NCI-H774 (cell line): ENCODE data around the gene MAP2K5.

Experiments
- DNase-seq: peaks from one replicate; lab custom pipeline; 2025; lab: John Stamatoyannopoulos, UW

MAP2K5 gene

DNA sequence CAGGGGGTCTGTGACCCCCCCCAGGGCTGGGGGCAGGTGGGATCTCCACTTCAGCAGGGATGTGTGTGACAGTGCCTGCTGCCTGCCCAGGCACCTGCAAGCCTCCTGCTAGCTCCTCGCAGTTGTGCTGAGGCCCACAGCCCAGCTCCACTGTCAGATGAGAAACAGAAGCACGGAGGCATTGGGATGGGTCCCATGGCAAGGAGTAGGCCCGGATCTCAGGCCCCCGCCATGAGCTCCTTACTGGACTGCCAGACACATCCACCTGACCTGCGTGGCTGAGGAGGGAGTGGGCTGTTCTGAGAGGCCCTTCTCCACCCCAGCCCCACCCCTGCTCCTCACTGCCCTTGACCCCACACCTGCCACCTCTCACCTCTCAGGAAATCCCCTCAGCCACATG is 264.6 kb downstream of the MAP2K5 start:
- DNase-seq = no peak

DNA sequence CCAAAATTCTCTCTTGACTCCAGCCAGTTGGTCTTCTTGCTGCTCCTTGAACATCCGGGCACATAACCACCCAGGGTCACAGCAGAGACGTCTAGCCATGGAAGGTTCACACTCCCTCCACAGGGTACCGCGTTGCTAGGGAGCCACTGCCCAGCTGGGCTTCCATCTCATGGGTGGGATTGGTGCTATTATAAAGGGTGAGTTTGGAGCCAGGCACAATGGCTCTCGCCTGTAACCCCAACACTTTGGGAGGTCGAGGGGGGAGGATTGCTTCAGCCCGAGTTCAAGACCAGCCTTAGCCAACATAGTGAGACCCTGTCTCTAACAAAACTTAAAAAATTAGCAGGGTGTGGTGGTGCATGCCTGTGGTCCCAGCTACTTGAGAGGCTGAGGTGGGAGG is 265.3 kb downstream of the MAP2K5 start:
- DNase-seq = no peak

DNA sequence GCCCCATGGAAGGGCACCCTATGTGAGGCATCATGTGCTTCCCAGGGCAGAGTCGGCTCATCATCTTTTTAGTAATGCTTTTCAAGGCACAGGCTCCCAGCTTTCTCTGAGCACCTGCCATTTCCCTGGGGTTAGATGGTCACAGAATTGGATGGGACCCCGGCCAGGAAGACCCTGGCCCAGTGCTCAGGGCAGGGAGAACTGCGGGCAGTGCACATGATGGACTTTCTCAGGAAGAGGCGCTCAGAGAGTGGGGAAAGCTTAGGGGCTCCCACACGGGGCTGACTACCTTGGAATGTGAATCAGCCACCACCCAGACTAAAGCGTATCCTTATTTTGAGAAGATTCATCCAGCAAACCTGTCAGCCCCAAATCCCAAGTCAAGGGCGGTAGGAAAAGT is 266.3 kb downstream of the MAP2K5 start:
- no peak for DNase-seq

DNA sequence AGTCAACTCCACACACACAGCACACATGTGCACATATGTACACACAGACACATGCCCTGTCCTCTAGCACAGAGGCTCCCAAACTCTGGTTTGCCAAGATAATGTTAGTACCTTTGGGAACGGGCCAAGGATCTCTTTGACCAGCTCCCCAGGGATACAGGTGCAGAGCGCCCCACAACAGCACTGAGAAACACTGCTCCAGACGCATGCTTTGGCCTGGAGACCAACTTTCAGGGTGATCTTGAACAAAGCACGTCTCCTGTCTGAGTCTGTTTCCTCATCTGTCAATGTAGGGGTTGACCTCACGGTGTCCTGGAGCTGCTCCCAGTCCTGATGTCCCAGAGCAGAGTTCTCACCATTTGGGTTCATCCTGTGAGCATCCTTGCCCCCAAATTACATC is 266.9 kb downstream of the MAP2K5 start:
- DNase-seq = no peak

DNA sequence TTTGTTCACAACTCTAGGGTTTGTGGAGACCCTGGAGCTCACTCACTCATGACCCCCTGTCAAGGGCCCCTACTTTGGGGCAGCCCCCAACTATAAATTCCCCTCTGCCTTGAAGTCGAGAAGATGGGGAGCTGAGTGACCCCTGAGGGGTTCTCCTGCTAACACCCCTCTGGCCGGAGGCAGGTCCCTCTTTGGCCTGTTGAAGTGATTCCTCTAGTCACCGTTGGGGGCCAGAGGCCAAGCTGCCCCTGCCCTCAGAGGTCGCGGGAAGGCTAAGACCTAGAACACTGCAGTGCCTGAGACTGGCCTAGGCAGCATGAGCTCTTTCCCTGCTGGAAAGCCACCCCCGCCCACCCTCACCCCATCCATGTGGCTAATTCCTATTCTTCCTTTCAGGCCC is 267.4 kb downstream of the MAP2K5 start:
- DNase-seq = no peak

DNA sequence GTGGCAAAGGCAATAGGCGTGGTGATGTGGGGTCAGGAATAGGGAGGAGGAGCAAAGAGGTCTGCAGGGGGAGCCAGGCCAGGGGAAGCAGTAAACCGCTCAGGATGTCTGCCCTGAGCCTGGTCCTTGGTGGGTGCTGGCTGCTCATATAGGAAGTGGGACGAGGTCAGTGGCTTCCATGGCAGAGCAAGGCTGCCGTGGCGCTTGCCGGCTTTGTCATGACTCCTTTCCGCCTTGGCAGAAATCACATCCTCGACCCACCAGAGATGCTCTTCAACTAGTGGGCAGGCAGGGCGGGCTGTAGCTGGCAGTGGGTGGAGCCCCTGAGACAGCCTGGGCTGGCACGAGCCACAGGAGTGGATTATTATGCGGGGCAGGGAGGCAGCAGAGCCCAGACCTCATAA is 269.7 kb downstream of the MAP2K5 start:
- no peak for DNase-seq

DNA sequence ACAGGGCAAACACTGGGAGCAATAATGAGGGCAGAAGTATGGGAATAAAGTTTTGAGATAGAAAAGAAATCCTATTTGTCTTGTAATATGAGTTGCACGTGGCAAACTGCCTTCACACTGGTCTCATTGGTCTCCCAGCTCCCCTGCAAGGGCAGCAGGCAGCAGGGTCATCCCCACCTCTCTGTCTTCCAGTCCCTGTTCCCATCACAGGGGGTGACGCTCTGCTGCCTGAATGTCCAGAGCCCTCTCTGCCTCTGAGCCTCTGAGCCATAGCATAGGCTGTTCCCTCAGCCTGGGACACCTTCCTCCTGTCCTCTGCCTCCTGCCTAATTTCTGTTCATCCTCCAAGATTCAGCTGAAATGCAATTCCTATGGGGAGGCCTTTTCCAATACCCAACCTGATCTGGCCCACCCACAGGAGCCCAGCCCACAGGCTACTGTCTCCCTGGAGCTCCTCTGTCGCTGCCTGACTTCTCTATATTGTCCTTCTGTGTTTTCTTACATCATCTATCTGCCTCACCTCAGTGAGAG is 270.7 kb downstream of the MAP2K5 start:
- DNase-seq = no peak

DNA sequence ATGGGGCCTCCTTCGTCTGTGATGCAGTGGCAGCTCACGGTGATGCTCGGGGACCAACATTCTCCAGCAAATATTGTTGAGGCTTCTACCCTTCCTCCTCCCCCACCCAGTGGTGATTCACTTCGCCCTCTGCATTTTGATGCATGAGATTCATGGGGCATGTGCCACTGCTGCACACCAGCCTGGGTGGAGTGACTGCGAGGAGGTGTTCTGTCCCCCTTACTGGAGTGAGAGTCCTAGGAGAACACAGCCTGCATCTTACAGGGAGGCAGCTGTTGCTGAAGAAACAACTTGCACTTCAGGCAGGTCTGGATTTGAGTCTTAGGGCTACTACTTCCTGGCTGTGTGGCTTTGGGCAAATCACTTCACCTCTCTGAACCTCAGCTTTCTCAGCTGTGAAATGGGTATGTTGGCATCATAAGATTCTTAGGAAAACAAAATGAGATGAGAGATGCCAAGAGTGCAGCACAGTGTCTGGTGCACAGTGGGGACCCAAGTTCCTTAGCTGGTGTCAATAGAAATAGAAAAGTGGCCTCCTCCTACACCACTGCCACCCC is 272.6 kb downstream of the MAP2K5 start:
- no peak for DNase-seq

DNA sequence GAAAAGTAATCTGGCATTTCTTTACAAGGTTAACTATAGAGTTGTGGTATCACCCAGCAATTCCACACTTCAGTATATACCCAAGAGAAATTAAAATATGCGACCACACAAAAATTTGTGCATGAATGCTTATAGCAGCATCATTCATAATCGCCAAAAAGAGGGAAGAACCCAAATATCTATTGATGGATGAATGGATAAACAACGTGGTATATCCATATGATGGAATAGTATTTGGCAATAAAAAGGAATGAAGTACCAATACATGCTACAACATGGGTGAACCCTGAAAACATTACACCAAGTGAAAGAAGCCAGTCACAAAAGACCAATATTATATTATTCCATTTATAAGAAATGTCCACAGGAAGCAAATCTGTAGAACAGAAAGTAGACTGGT is 274.2 kb downstream of the MAP2K5 start:
- DNase-seq = no peak

DNA sequence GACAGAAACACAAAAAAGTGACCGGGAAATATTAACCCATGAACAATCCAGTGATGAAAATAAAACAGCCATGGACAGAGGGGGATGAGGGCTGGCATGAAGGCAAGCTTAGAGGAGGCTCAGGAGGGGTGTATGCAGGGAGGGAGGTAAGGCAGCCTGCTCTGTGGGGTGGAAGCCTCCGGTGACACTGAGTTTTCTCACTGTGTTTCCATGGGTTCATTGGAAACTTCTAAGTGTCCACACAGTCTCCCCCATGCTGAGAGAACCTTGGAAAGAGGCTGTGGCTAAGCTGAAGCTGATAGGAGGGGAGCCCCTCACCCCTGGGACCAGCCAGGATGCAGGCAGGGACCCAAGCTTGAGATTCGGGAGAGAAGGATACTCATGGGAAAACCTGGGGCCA is 276.0 kb downstream of the MAP2K5 start:
- DNase-seq = no peak

DNA sequence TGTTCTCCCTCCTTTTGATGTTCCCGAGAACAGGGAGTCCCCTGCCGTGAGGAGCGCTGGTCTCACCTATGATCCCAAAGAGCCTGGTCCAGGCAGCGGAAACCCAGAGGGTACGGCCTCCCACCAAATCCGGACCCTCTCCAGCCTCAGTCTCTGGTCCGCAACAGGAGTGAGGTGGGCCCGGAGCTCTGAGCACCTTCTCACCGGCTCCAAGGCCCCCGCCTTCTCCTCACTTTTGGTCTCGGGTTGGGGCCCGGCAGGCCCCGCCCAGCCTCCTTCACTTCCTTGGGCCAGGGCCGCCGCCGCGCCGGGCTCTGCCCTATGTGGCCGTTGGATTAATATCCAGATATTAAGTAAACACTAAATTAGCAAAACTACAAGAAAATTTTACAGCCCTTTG is 277.1 kb downstream of the MAP2K5 start:
- no peak for DNase-seq

DNA sequence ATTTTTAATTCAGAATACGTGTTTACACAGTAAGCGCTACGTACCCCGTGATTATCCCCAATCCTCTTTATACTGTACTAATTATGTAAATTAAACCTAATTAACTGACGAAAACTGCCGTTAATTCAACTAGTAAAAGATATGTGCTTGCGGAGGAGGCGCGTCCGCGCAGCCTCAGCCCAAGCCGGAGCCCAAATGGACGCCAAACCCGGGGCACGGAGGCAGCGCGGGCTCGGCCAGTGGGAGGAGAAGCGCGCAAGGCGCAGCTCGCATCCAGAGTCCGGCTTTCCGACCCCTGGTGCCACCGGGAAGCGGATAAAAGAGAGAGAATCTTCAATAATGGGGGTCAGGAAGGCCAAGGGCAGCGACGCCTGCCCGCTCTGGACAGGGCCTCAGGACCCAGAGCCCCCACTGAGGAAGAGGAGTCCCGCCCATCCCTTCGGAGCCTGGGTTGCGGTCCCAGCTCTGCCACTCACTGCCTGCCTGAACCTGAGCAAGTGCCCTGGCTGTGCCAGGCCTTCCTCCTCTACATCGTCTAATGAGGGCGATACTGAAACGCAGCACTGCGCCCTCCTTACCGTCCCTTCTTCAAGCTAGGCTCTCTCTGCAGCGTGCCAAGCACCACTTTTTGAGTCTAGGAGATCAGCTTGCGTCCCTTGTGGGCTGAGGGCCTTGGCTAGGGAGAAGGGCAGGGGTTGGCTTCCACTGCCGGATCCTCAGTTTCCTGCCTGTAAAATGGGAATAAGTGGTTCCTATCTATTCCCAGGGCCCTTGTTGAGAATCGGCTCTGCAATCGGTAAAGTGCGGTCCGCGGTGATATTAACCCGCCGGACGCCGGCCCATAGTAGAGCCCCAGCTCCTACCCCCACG is 277.9 kb downstream of the MAP2K5 start:
- DNase-seq = no peak

DNA sequence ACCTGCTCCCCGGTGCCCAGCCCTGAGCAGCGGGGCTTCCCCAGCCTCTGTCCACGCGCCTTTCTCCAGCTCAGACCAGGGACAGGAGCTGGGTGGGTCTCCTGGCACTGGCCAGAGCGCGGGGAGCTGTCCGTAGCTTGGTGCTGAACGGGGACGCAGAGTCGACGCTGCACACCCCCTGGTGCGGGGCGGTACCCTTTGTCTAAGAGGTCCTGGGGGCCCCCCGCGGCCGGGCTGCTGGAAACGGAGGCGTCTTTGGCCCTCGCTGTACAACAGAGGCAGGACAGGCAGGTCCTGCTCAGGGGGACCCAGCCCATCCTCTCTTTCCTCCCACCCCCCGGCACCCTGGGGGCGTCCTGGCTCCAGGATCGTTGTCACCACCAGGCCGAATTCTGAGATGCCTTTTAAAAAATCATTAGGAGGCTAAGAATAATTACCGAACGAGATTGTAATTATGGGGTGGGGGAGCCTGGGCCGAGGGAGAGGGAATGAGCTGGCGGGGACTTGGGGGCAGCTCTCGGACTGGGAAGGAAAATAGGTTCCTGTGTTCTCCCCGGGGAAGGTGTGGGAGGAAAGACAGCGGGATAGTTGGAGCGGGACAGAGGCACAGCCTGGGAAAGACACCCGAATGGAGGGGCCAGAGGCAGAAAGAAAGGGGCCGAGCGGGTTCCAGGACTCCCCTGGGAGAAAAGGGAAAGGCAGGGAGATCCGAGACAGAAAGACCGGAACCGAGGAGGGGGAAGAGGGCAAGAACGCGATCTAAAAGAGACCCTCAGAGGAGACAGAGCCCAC is 278.7 kb downstream of the MAP2K5 start:
- DNase-seq = no peak

DNA sequence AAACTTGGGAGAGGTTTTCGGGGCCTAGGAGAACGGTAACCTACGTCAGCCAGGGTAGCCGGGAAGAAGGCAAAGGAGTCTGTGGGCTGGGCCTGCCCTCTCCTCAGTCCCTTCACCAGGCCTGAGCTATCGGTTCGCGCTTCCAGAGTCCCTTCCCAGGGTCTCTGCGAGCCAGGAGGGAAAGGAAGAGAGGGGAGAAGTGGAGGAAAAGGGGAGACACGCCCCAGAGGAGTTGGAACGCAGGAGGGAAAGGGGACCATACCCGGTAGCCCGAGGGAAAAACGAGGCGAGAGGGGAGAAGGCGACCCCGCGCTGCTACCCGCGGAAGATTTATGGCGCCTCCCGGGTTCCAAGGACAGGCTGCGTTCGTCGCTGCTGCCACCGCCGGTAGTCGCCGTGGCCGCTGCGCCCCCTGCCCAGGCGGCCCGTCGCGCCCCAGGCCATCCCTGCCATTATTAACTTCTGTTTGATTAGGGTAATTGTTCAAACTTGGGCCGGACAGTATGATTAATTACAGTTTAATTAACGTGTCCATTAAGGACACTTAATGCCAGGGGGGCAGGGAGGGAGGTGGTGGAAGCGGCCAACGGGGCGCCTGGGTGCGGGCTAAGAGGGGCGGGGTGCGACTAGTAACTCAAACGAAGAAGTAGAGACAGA is 279.4 kb downstream of the MAP2K5 start:
- DNase-seq = no peak

DNA sequence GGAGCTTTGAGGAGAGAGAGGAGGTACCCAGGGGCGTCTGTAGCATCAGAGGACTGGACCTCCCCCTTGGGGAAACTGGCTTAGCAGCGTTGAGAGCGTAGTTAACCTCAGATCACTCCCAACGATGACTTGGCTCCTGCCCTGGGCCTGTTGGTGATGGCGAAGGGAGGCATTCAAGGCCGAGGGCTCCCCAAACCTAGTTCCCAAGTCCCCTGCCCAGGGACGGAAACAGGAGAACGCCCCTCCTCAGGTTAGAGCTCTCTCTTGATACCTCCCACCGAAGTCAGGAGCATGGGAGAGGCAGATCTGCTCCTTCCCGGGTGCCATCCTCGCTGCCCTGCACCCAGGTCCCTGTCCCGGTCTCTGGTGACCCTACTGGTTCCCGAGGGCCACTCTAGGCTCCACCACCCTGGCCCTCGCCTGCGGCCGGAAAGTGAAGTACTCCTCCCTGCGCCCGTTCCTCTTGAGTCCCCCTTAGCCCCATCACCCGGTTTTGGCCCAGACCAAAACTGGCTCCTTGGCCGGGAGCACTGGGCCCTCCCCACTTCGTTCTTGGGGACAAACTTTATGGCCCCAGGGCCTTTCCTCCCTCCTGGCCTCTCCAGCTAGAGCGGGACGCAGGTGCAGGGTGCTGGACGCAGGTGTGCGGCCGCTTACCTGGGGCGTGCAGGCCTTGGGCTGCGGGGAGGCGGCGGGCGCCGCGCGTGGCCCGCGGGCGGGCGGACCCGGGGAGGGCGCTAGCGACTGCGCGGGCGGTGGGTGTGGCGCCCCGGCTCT is 280.2 kb downstream of the MAP2K5 start:
- DNase-seq = peak; percentile 19

DNA sequence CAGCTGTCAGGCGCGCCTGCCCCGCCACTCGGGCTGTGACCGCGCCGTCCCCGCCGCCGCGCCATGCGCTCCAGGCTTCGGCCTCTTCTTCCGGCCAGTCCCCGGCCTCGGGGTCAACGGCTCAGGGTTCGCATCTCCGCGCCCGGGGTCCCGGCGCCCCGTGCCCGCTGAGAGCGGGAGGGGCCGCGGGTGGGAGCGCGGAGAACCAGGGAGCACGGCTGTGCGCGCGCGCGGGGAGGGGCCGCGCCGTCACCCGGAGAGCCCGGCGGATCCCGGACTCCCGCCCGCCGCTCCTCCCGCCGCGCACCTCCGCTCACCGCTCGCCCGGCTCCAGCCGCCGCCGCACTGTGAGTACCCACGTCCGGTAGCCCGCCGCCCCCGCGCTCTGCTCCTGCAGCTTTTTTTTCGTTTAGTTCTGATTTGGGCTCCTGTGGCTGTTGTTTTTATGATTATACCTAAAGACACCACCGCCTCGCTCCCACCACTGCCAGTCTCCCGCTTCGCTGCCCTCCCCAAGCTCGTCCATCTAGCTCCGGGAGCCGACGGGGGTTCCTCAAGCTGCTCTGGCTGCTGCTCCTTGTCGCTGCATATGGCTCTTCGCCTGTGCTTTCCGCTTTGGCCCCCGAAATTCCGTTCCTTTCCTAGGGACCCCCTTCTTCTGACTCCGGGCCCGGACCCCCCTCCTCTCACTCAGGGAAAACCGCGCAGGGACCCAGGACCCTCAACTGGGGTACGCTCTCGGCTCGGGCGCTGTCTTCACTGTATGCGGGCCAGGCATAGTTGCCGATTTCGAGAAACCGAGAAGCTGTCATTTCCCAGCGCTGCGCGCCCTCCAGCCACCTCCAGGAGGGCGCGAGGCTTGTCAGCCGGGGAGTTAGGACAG is 281.1 kb downstream of the MAP2K5 start:
- DNase-seq = peak; percentile 38

DNA sequence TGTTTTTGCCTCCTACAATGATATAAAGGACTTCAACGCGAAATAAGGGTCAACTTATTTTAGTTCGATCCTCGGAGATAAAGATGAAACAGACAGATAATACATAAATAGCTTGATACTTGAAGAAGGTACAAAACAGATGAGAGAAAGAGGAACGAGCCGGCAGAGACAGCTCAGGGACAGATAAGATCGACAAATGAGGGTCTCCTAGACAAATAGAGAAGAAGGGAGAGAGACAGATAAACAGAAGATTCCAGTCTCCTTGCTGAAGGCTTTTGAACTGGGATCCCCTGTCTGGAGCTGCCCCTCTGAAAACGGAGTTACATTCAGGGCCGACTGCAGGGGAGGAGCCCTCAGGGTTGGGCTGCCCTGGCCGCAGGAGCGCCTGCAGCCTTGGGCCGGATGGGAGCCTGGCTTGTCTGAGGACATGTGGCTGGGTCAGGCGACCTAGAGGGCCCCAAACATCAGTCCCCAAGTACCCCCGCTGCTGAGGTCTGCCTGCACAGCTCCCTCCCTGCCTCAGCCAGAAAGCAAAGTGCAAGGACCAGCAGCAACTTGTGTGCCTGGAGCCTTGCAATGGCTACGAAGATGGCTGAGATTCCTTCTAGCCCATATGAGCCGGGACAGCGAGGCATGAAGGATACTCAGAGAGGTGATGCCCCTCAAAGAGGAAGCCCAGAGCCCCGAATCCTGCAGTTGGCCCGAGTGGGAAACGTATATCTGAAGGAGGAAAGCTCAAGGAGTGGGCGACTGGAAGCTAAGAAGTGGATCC is 281.9 kb downstream of the MAP2K5 start:
- no peak for DNase-seq

DNA sequence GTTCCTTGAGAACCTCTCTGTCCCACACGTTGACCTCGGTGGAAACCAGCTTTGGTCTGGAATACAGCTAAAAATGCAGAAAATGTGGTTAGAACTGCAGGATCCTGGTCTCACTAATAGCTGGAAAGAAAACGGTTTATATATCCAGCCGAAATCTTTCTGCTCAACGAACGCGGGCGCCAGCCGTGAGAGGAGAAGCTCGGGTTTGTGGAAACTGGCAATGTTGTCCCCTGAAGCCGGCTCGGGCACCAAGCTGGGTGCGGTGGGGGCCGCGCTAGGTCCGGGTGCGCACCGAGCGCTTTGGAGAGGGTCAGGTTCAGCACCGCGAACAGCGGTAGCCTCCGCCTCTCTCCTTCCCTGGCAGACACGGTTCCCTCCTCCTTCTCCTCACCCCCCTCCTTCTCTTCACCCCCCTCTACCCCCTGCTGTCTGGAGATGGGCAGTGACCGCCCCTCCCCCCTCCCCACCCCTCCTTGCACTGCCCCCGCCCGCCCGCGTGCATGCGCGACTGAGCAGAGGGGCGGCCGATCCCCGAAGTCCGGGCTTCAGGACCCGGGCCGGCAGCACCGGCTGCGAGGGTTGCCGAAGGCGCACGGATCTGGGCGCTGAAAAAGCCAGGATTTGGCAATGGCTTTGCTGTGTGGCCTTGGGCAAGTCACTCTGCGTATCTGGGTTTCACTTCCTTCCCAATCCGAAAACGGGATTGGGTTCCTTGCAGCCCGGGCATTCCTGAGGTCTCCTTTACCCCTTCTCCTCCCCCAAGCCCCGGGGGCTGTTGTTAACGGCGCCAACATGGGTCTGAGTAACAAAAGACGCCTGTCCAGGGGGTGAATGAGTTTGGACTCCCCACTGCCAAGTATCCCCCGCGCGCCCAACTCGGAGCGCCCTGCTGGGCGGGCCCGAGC is 282.7 kb downstream of the MAP2K5 start, which contains the start of gene SKOR1:
TSS of gene SKOR1 (plus strand) at position 534 of the 905 bp plus-strand sequence. CDS start at position 628, 94 bp downstream.
- no peak for DNase-seq
